ENCODE results near the gene GPATCH11.

GPATCH11 gene

DNA sequence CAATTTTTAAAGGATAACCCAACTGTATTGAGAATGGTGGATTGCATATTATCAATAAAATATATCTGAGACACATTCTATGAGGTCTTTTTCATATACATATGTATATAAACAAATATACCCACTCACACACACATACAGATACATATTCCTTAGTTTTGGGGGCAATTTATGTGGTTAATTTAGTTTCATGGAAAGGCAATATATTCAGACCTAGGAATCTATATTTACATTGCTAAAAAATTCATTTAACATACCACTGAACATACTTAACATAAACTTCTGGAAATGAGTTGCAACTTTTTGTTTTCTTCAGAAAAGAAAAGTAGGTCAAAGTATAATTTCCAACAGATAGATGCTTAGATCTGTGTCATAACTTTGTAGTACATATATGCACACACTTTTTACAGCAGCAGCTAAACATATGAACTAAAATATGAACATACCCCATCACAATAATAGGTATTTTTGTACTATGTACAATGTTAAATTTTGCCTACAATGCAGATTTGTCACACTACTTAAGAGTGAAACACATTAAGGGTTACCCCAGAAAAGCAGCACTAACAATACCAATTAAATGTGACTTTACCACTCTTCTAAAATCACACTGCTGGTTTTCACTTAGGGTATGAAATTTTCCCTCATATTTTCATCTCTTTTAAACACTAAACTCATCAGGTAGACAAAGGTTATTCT is 23.2 kb upstream of the GPATCH11 start:
- no peak overlapping the region for H3K9ac ChIP-seq (ENCODE audit: low read depth, low read length)
- no peaks in the 10 kb centered on the region for H3K79me2 ChIP-seq (ENCODE audit: insufficient read depth, low read length)
- H3K4me2 ChIP-seq (ENCODE audit: insufficient read depth, low read length) = no peak overlapping the region
- H3K4me3 ChIP-seq (ENCODE audit: low read depth in 1 of 2, low read length in 2 of 2) = no peak overlapping the region
- H3K27ac ChIP-seq (ENCODE audit: low read length) = no peak overlapping the region
- H4K20me1 ChIP-seq (ENCODE audit: insufficient read depth, low read length) = no peaks in the 10 kb centered on the region
- DNase-seq (no peak), ATAC-seq (ENCODE audit: insufficient read depth, low read depth) (no peak)
- no peaks in the 10 kb centered on the region for H3K27me3 ChIP-seq (ENCODE audit: insufficient read depth, low read length, poor library complexity)
- H2AFZ ChIP-seq (ENCODE audit: low read depth, low read length) = no peak overlapping the region
- H3K4me1 ChIP-seq (ENCODE audit: insufficient read depth, low read length) = no peaks in the 10 kb centered on the region
- H3K36me3 ChIP-seq (ENCODE audit: insufficient read depth, low read length) = peaks cover 68% of the 10 kb centered on the region
- H3K9me3 ChIP-seq (ENCODE audit: insufficient read depth, low read length, severe bottlenecking) = no peaks in the 10 kb centered on the region
- TF ChIP-seq, protein P1, sequence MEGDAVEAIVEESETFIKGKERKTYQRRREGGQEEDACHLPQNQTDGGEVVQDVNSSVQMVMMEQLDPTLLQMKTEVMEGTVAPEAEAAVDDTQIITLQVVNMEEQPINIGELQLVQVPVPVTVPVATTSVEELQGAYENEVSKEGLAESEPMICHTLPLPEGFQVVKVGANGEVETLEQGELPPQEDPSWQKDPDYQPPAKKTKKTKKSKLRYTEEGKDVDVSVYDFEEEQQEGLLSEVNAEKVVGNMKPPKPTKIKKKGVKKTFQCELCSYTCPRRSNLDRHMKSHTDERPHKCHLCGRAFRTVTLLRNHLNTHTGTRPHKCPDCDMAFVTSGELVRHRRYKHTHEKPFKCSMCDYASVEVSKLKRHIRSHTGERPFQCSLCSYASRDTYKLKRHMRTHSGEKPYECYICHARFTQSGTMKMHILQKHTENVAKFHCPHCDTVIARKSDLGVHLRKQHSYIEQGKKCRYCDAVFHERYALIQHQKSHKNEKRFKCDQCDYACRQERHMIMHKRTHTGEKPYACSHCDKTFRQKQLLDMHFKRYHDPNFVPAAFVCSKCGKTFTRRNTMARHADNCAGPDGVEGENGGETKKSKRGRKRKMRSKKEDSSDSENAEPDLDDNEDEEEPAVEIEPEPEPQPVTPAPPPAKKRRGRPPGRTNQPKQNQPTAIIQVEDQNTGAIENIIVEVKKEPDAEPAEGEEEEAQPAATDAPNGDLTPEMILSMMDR (IDR thresholded peaks at IDR 0.05; ENCODE audit: borderline replicate concordance, extremely low read depth, low read length, poor library complexity, severe bottlenecking) = no peak
- TF ChIP-seq EZH2 (IDR thresholded peaks at IDR 0.05; ENCODE audit: borderline replicate concordance, low read depth, low read length, severe bottlenecking) = no peak

GRCh38 chr2:37061776-37062175 is 22.5 kb upstream of the GPATCH11 start:
- H3K9me3 ChIP-seq (ENCODE audit: insufficient read depth, low read length, severe bottlenecking) = no peaks in the 10 kb centered on the region
- peaks cover 66% of the 10 kb centered on the region for H3K36me3 ChIP-seq (ENCODE audit: insufficient read depth, low read length)
- no peak overlapping the region for H3K9ac ChIP-seq (ENCODE audit: low read depth, low read length)
- no peaks in the 10 kb centered on the region for H3K4me1 ChIP-seq (ENCODE audit: insufficient read depth, low read length)
- ATAC-seq (ENCODE audit: insufficient read depth, low read depth) (no peak), DNase-seq (no peak)
- H3K27ac ChIP-seq (ENCODE audit: low read length) = no peak overlapping the region
- TF ChIP-seq, protein P1 (IDR thresholded peaks at IDR 0.05; ENCODE audit: borderline replicate concordance, extremely low read depth, low read length, poor library complexity, severe bottlenecking) = no peak
- no peak for TF ChIP-seq EZH2 (IDR thresholded peaks at IDR 0.05; ENCODE audit: borderline replicate concordance, low read depth, low read length, severe bottlenecking)
- no peak overlapping the region for H2AFZ ChIP-seq (ENCODE audit: low read depth, low read length)
- H3K4me3 ChIP-seq (ENCODE audit: low read depth in 1 of 2, low read length in 2 of 2) = no peak overlapping the region
- H3K27me3 ChIP-seq (ENCODE audit: insufficient read depth, low read length, poor library complexity) = no peaks in the 10 kb centered on the region
- H4K20me1 ChIP-seq (ENCODE audit: insufficient read depth, low read length) = no peaks in the 10 kb centered on the region
- no peaks in the 10 kb centered on the region for H3K79me2 ChIP-seq (ENCODE audit: insufficient read depth, low read length)
- H3K4me2 ChIP-seq (ENCODE audit: insufficient read depth, low read length) = no peak overlapping the region

DNA sequence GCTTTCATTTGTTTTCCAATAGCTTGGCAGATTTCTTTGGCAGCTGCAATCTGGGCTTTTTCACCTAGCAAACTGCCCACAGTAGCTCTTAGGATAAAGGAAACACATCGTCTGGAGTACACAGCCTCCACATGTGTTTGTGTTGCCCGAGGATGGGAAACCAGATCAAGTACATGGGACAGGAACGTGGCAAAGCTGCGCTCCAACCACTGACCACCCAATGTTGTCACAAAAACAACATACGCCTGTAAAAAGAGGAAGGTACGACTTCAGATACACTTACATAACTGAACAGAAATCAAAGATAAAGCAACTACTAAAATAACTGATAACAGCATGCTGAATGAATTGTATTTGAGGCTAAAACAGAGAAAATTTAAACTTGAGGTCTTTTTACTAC is 15.6 kb upstream of the GPATCH11 start:
- TF ChIP-seq, protein P1 (IDR thresholded peaks at IDR 0.05; ENCODE audit: borderline replicate concordance, extremely low read depth, low read length, poor library complexity, severe bottlenecking) = no peak
- TF ChIP-seq EZH2 (IDR thresholded peaks at IDR 0.05; ENCODE audit: borderline replicate concordance, low read depth, low read length, severe bottlenecking) = no peak
- peaks cover 61% of the 10 kb centered on the region for H3K36me3 ChIP-seq (ENCODE audit: insufficient read depth, low read length)
- DNase-seq = no peak
- no peaks in the 10 kb centered on the region for H3K9me3 ChIP-seq (ENCODE audit: insufficient read depth, low read length, severe bottlenecking)
- H3K27ac ChIP-seq (ENCODE audit: low read length) = no peak overlapping the region
- no peaks in the 10 kb centered on the region for H3K27me3 ChIP-seq (ENCODE audit: insufficient read depth, low read length, poor library complexity)
- H3K4me1 ChIP-seq (ENCODE audit: insufficient read depth, low read length) = no peaks in the 10 kb centered on the region
- H3K9ac ChIP-seq (ENCODE audit: low read depth, low read length) = no peak overlapping the region
- no peaks in the 10 kb centered on the region for H4K20me1 ChIP-seq (ENCODE audit: insufficient read depth, low read length)
- no peak overlapping the region for H3K4me3 ChIP-seq (ENCODE audit: low read depth in 1 of 2, low read length in 2 of 2)
- H2AFZ ChIP-seq (ENCODE audit: low read depth, low read length) = no peak overlapping the region
- no peak for ATAC-seq (ENCODE audit: insufficient read depth, low read depth)
- no peaks in the 10 kb centered on the region for H3K79me2 ChIP-seq (ENCODE audit: insufficient read depth, low read length)
- H3K4me2 ChIP-seq (ENCODE audit: insufficient read depth, low read length) = no peak overlapping the region
